ENCODE data around the gene VCAN.

- TF ChIP-seq, protein P1, sequence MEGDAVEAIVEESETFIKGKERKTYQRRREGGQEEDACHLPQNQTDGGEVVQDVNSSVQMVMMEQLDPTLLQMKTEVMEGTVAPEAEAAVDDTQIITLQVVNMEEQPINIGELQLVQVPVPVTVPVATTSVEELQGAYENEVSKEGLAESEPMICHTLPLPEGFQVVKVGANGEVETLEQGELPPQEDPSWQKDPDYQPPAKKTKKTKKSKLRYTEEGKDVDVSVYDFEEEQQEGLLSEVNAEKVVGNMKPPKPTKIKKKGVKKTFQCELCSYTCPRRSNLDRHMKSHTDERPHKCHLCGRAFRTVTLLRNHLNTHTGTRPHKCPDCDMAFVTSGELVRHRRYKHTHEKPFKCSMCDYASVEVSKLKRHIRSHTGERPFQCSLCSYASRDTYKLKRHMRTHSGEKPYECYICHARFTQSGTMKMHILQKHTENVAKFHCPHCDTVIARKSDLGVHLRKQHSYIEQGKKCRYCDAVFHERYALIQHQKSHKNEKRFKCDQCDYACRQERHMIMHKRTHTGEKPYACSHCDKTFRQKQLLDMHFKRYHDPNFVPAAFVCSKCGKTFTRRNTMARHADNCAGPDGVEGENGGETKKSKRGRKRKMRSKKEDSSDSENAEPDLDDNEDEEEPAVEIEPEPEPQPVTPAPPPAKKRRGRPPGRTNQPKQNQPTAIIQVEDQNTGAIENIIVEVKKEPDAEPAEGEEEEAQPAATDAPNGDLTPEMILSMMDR (conservative IDR thresholded peaks at IDR 0.05; ENCODE audit: low read depth in 2 of 2), result no peak
- TF ChIP-seq CREB1 (CRISPR knock-in tag; IDR thresholded peaks at IDR 0.05; ENCODE audit: low read depth) (no peak), REST (IDR thresholded peaks at IDR 0.05; ENCODE audit: unreplicated experiment) (no peak), EZH2 (IDR thresholded peaks at IDR 0.05; ENCODE audit: low read depth, unreplicated experiment) (no peak), POLR2AphosphoS5 (IDR thresholded peaks at IDR 0.05; ENCODE audit: low read depth) (no peak), STAT1 (IDR thresholded peaks at IDR 0.05; ENCODE audit: unreplicated experiment) (no peak), JUNB (IDR thresholded peaks at IDR 0.05; ENCODE audit: unreplicated experiment) (no peak), ETS1 (IDR thresholded peaks at IDR 0.05) (no peak), EZH2phosphoT487 (IDR thresholded peaks at IDR 0.05; ENCODE audit: unreplicated experiment) (no peak), NANOG (IDR thresholded peaks at IDR 0.05; ENCODE audit: borderline replicate concordance) (no peak)
Observed at GRCh38 chr5:83554686-83555085, 83.1 kb downstream of the VCAN start.

Data from GM23338 (cell line).